HG02943 (cell line): ENCODE results near the gene LARGE1.

Source experiments
- ATAC-seq: cut with Tn5 transposase; IDR thresholded peaks from one replicate; pipeline ENCODE4 v1.9.1; 2021; ENCODE audit warnings: mild to moderate bottlenecking, low read depth, moderate library complexity; ENCODE audit not compliant: unreplicated experiment

The LARGE1 gene

DNA sequence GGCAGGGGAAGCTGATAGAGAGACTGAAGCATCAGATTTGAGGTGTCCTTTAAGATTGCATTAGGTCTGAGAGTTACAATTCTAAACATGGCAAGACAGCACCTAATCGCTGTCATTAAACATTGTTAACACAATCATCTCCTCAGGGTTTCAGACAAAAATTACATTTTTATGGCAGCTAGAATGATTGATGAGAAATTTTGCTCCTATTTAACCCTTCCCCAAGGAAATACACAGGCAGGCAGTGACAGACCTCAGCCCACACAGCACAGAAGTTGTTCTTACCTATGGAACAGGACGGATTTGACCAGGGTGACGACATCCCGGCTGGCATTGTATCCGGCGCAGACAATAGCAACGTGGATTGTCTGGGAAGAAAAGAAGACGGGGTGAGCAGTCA, 294.3 kb downstream of the LARGE1 start:
- no peak for ATAC-seq

DNA sequence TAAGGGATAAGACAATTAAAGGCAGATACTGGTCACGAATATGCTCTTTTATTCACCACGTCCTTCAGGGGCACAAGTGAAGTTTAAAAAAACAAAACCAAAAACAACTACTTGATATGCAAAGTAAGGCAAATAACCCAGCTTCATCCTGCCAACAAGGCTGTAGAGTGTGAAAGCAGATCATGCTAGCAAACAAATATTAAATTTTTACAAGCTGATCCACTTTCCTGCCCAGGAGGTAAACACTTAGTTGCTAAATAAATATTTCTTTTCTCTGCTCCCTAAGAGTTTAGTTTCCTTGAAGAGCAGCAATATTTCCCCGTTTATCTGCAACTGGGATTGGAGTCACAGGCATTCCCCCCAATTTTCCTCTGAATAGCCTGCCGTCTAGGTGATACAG, 300.2 kb downstream of the LARGE1 start:
- no peak for ATAC-seq

DNA sequence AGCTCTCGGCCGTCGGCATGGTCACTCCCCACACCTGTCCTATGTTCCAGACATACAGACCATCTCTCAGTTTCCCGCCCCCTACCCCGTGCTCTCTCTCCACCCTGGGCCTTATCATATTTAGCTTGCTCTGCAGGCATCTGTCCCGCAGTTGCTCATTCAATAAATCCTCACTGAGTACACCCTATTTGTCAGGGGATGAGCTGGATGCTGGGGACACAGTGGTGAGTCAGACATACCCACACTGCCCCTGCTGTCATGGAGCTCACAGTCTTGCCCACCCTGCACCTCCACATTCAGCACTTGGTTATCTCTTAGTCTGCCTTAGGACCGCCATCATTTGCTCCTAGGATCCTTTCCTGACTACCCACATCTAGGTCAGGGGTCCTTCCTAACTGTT, 313.8 kb downstream of the LARGE1 start:
- no peak for ATAC-seq

DNA sequence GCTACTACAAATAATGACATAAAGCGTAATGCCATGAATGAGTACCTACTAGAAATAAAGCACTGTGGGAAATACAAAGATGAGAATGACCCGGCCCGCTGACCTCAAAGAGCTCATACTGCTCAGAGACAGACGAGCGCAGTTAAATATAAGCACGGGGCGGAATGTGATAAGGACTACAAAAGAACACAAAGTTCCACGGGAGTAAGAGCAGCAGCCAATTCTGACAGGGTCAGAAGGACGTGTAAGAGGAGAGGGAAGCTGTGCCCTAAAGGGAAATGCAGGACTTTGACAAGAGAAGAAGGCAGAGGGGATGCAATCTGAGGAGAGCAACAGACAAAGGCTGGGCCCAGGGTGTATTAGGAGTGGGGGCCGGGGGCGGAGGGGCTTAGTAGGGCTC, 314.6 kb downstream of the LARGE1 start:
- ATAC-seq = no peak

DNA sequence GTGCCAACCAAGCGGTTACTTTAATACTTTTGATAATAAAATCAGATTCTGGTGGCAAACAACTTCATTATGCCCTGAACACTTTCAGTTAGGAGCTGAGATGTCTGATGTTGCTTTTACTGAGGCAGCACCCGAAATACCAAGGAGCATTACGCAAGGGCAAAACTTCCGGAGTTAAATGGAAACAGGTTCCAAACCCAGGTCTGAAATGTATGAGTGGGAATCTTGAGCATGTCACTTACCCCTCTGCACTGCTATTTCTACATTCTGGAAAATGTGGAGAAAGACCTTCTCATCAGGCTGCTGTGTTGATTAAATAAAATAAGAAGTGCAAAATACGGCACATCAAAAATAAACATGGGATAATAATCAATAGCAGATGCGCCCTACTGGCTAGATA, 315.1 kb downstream of the LARGE1 start:
- ATAC-seq = no peak

DNA sequence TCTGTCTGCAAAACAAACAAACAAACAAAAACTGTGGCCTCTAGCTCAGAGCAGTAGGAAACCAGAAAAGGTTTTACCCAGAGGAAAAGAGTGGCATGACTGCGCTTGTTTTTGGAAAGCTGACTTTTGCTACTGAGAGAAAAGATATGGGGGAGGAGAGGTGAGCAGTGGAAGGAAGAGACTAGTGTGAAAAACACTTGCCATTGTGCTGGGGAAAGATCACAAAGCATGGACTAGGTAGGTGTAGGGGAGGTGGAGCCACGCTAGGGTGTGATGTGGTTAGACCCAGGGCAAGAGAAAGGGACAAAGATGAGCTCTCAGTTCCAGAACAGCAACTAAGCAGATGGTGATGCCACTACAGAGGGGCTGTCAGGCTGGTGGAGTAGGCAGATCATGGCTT, 319.2 kb downstream of the LARGE1 start:
- ATAC-seq = no peak

DNA sequence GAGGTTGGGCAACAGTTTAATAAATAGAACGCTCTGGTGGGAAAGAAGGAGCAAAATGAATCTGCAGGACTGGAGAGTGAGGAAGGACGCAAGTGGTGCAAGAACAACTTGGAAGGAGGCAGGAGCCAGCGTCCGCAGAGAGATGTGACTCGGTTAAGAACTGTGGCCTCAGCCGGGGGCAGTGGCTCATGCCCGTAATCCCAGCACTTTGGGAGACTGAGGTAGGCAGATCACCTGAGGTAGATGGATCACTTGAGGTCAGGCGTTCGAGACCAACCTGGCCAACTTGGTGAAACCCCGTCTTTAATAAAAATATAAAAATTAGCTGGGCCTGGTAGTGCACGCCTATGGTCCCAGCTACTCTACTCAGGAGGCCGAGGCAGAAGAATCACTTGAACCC, 319.7 kb downstream of the LARGE1 start:
- ATAC-seq = no peak

DNA sequence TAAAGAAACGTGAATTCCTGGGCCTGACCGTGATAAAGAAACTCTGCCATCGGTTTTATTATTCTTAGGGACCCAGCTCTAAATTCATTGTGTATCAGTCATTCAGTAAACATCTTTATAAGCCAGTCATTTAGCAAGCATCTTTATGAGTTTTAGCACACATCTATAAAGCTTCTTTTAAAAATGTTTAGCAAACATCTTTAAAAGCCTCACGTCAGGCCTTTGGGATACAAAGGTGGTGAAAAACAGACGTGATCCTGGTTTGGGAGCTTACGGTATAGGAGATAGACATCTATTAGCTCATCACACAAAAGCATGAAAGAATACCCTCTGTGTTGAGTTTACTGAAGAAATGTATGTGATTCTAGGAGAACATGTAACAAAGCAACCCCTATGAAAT, 320.2 kb downstream of the LARGE1 start:
- ATAC-seq = no peak

DNA sequence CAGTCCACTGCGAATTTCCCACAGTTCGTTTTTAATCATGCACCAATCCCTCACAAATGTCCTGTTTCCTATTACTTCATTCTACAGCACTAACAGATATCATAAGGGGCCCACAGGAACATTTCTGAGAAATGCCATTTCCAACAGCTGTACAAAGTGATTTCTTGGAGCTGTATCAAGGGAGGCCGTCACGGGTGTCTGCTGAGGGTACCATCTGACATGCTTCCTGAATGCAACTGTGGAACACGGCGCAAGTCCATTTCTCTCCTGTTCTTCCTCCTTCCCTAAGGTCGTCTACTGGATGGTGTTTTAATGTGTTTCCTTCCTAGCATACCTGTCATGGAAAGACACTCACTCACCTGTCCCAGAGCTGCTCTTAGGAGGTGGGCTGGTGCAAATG, 320.7 kb downstream of the LARGE1 start:
- ATAC-seq = no peak

DNA sequence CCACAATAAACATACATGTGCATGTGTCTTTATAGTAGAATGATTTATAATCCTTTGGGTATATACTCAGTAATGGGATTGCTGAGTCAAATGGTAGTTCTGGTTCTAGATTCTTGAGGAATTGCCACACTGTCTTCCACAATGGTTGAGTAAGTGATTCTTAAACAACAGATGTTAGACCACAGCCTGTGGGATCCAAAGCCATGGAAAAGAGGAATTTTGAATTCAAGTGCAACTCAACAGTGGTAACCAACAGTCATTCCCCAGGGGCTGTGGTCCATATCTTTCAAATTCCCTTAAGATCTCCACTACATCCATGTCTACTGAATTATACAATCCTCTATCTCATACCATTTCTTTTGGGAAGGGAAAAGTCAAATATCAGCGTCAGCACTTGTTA, 321.5 kb downstream of the LARGE1 start:
- no peak for ATAC-seq

DNA sequence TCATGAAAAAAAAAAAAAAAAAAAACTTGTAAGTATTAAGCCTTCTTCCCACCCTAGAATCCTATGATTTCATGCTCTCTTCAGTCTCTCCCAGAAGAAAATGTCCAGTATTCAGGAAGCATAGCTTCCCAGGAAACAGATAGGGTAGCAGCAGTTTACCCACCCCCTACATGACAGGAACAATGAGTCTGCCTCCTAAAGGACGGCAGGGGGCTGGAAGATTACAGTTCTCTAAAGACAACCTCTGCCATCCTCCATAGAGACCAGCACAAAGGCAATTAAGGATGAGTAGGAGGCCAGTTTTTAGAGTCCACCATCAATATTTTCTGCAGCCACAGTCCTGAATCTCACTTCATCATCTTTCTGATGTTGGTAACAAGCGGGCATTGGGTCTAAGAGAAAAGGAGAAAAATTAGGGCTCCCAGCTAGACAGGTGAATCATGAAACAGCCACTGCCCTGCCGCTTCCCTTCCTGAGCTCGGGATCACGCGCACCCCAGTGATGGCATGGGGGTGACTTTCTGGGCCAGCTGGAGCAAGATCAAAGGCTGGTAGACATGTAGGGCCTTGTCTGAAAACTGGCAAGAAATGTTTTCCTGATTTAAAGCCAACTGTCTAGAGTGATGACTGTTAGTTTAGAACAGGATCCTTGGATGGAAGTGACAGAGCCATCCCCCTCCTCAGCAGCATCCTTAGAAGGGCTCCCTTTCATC, 322.8 kb downstream of the LARGE1 start:
- ATAC-seq = no peak

DNA sequence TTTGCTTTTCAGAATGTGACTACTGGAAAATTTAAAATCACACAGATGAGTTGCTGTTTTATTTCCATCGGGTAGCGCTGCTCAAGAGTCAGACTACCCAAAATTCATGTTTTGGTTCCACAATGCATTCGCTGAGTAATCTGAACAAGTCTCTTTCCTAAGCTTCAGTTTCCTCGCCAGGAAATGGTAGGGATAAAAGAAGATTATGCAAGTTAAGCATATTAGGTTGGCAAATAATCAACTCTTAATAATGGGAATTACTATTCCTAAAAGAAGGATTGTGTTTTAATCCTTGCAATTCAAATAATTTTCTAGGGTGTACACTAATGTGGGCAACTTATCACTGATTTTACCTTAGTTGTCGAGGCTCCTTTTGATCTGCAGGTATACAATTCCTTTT, 326.5 kb downstream of the LARGE1 start:
- ATAC-seq = no peak

DNA sequence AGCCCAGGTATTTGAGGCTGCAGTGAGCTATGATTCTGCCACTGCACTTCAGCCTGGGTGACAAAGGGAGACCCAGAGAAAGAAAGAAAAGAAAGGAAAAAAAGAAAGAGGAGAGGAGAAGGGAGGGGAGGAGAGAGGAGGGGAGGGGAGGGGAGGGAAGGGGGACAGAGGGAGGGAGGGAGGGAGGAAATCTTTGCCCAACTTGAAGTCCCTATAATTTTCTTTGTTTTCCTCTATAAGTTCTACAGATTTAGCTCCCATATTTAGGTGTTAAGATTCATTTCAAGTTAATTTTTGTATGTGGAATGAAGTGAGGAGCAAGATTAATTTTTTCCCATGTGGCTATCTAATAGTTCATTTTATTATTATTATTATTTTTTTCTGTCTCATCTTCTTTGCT, 328.3 kb downstream of the LARGE1 start:
- ATAC-seq = no peak

DNA sequence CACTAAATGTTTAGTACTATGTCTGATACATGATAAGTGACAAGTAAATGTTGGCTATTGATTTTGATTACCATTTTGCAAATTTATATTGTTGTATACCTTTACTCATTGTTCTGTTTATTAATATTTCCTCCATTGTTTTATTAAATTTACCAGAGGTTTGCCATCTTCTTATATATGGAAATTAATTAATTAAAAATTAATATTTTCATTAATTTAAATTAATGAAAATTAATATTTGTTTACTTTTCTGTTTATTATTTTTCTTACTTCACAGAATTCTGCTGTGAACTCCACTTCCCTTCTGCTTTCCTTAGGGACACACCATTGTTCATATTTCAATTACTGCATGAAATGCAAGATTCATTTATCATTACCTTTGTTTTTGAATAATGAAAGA, 331.0 kb downstream of the LARGE1 start:
- no peak for ATAC-seq

DNA sequence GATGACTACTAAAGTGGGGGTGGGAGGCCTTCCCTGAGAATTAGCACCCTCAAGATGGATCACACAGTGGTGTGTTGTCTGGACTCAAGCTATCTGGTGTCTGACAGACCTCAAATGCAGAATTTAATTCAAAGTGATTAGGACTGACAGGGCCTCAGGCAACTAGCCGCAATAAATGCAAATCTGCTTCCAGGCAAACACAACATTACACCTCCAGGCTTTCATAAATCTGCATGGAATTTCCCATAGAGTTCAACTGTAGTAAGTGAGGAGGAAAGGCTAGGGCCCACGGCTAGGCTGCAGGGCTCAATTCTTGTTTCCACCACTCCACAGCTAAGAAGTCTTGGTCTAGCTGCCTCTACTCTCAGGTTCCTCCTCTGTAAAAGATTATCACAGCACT, 331.4 kb downstream of the LARGE1 start:
- ATAC-seq = no peak

DNA sequence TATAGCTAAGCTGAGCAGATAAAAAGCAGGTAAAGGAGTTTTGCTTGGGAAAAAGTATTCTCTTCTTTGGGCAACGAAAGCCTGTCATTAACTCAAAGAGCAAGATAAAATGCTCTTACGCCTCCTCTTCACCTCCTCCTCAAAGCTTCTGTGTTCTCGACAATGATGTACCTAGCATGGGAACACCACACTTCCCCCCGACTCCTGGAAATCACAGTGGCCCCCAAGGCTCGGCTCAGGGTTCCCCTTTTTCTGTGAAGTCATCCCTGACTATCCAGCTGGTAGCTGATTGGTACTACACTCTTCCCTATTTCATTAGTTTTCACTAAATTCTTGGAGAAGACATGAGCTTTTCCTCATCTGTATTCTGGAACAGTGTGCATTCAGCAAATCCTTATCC, 336.1 kb downstream of the LARGE1 start:
- no peak for ATAC-seq

DNA sequence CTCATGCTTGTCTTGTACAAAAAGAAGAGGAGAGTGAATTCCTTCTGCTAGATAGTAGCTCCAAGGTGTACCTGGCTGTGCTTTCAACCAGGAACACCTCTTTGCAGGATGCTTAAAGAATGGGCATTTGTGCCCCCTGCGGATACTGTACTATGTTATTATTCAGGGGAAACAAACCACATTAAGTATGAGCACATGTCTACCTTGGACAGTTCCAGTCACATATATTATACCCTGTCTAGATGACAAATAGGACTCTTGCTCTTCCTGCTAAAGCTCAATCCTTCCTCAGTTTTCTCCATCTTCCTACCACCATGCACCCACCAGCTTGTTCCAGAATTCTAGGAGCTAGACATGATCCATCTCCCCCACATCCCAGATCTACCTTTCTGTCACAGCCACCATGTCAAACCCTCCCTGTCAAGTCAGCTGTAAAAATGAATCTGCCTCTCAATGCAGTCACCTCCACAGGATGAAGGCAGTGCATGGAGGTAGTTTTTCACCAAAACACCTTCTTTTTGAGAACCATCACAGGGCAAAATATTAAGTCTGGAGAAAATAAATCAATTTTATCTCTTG, 337.4 kb downstream of the LARGE1 start:
- ATAC-seq = no peak

DNA sequence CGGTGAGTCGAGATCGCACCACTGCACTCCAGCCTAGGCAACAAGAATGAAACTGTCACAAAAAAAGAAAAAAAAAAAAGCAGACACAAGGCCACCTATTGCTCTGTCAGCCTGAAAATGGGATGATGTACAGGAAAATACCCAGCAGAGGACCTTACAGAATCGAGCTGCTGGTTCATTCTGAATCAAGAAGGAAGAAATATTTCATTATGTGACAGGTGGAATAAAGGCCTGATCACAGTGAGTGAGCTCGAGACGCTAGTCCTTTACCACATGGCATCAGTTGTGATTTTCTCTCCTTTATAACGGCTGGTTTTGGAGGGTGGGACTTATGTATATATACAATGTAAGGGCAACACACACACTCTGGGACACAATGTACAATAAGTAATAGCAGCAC, 340.0 kb downstream of the LARGE1 start:
- no peak for ATAC-seq

DNA sequence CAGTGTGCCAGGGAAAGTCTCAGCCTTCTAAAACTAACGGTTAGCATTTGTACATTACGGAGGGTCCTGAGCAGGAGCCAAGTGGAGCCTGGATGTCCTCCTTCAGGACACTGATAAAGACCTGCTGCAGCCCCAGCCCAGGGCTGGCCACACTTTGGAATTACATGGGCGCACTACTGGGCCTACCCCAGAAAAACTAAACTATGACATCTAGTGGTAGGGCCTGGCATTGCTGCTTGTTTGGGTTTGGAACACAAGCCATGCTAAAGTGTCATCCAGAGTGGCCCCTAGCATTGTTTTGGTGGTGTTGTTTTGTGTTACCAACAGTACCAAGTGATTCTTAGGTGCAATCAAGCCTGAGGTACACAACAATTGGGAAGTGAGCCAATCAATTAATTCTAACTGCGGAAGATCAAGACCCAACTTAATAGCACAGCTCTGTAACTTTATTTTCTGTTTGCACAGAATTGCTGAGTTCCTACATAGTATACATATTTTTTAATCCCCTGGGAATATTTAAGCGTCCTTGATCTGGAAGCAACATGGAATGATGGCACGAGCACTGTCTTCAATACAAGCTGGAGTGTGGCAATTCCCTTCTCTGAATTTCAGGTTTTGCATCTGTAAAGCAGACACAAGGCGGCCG, 340.7 kb downstream of the LARGE1 start:
- ATAC-seq = no peak

DNA sequence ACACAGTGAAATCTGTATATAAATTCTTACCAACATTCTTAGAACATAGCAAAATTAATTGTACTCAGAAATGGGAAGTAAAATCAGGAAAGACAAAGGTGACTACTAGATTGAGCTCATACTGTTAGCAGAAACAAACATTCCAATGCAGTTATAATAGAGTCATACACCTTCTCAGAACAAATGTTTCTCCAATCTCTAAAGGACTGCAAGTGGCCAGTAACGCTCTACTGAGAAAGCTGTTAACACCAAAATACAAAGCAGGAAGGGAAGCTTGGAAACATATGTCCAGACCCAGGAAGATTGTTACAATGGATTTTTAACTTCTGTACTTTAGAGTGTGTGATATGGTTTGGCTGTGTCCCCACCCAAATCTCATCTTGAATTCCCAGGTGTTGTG, 341.5 kb downstream of the LARGE1 start:
- no peak for ATAC-seq

DNA sequence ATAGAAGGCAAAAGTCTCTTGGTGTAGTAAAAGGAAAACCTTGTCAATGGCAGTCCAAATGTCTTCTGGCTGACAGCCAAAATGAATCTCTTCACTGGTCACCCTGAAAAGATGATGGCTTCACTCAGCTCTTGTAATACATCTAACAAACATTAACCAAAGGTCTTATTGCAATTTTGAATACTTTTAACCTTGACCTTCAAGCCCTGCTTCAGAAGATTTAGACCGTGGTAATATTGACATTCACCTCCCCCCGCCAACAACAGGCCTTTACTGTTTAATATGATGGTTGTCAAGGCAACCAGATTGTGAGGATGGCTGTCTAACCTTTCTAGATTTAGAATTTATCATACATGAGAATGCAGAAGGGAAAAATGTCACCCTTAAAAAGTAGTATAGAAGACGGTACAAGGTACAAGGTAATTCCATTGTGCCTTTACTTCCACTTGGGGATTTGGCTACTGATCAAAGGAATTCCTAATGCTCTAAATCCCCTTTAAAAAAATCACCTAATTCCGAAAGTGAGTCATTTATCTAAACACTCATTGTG, 342.3 kb downstream of the LARGE1 start:
- no peak for ATAC-seq

DNA sequence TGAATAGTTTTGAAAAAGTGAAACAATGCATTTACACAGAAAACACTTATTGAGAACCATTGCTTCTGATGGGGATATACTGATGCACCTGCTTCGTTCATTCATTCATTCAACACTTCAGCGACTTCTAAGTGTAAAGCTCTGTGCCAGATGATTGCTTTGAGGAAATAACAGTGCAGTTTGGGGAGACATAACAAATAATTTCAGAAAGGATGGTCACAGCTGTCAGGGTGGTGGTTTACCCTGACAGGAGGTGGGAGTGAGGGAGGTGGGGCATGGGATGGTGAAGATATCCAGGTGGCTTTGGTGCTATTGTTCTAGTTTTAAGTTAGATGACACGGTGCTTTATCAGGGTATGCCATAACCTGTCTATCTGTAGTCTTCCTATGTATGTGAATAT, 344.1 kb downstream of the LARGE1 start:
- ATAC-seq = no peak
